Endothelial cell of hepatic sinusoid (primary cell): ENCODE results near the gene TAF8.
"Not testable (repeated sequence)": the region's sequence is repeated elsewhere in the genome, so short reads cannot be mapped to it uniquely, and the experiment has no call there.

Source experiments
- in situ Hi-C: cut with HindIII; loops from 2 replicates; pipeline ENCODE4 v1.10.0; 2017; ENCODE audit warnings: low sequenced_read_pairs

The TAF8 gene

DNA sequence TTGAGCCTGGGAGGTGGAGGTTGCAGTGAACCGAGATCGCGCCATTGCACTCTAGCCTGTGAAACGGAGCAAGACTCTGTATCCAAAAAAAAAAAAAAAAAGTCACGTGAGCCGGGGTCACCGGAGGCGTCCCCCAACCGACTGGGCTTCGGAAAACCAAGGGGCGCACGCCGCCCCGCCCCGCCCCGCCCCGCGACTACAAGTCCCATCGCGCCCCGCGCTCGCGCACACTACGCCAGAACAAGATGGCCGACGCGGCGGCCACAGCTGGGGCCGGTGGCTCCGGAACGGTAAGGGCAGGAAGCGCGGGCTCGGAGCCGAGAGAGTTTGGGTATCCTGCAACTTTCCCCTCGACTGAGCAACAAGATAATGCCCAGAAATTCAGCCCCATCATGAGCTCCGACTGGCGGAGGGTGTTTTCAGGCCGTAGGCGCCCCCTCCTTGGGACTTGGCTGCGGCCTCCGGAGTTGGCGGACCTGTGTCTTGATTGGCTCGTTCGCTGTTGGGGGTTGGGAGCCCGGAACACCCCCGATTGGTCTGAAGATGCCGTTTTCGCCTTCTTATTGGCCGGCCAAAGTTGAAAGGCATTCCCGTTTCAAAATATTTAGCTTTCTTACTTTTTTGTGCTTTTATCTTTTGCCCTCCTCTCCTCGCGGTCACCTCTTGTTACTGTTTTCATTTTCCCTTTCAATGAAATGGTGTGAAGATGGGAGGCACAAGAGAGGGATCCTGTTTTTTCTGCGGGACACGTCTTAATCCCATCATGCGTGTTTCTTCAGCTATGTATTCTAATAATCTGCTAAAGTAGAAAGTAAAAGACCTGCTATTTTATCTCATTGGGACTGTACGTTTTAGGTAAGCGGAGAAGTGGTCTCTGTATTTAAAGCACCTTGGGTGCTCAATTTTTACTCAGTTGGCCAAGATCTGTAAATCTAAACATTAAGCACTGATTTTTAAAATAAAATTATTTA lies at the start of gene TAF8:
Gene TAF8 (plus strand): TSS at position 228 of the 971 bp plus-strand sequence. CDS start 18 bp downstream, at position 246.
- in situ Hi-C loops, result no loop called here

- in situ Hi-C loops, result no loop called here
These were observed 48.8 kb upstream of the TAF8 start for GRCh38 chr6:42001506-42001905.

DNA sequence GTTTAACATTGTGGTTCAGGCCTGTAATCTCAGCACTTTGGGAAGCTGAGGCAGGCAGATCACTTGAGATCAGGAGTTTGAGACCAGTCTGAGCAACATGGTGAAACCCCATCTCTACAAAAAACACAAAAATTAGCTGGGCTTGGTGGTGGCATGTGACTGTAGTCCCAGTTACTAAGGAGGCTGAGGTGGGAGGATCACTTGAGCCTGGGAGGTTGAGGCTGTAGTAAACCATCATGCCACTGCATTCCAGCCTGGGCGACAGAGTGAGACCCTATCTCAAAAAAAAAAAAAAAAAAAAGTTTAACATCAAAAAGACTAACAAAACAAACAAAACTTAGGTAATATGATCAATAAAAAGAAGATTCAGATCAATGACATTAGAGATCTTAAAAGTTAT lies 46.7 kb upstream of the TAF8 start:
- in situ Hi-C loops, result not testable (repeated sequence)

DNA sequence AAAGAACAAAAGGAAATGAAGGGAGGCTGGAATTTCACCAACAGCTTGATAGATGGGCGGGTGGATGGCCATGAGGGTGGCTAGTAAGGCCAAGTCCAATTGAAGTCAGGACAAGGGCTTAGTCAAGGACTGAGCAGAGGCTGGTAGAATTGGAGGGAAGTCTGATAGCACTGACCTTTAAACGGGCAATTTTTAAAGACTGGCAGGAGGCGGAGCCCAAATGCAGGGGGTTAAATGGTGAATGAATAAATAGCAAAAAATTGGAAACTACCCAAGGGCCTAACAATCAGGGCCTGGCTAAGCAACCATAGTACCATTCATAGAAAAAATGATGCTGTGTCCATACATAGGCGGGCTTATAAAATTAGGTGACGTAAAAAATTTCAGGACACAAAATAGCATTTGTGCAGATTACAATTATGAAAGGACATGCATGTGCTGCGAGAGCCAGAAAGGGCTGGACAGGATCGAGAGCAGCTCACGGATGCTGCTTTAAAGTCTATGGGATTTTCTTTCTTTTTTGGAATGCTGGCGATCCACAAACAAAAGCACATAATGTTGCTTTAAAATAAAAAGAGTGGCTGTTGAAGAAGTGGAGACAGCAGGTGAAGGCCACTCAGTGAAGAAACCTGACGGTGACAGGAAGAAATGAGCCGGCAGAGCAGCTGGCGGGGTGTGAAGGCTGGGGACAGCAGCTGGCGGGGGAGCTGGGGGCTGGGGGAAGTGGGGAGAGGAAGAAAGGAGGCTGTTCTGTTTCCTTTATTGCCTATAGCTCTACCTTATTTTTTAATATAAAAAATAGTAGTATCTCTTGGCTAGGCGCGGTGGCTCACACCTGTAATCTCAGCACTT lies 42.8 kb upstream of the TAF8 start:
- in situ Hi-C loops, result no loop called here

DNA sequence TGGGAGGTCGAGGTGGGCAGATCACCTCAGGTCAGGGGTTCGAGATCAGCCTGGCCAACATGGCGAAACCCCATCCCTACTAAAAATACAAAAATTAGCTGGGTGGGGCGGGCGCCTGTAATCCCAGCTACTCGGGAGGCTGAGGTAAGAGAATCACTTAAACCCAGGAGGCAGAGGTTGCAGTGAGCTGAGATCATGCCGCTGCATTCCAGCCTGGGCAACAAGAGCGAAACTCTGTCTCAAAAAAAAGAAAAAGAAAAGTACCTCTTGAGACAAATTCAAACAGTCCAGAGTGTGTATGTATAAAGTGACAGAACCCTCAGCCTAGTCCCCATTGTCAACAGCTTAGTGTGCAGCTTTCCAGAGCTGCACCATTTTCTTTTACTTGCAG lies 42.2 kb upstream of the TAF8 start:
- in situ Hi-C loops, result not testable (repeated sequence)

DNA sequence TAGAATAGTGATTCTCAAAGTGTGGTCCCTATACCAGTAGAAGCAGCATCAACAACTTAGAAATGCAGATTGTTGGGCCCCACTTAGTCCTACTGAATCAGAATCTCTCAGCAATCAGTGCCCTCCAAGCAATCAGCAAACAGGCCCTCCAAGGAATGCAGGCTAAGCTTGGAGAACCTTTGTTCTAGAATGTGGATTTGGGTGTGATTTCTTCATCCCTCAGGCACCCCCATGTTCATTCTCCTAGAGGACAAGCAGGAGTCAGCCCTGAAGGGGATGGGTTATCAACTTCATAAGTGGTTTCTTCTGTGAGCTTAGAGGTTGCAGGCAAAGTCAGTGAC lies 40.5 kb upstream of the TAF8 start:
- in situ Hi-C loops, result no loop called here

- in situ Hi-C loops, result no loop called here
These were observed 40.0 kb upstream of the TAF8 start for GRCh38 chr6:42010185-42010891.

DNA sequence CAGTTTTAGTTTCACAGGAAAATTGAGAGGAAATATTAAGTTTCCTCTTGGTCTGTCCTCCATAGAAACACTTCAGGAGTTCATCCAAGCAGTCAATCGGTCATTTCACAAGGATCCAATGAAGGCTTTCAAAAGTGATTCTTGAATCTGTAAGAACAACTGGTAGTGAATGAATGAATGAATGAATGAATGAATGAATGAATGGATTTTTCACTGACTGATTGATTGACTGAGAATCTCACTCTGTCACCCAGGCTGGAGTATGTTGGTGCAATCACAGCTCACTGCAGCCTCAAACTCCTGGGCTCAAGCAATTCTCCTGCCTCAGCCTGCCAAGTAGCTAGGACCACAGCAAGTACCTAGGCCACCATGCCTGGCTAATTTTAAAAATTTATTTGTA lies 39.4 kb upstream of the TAF8 start:
- in situ Hi-C loops, result no loop called here

DNA sequence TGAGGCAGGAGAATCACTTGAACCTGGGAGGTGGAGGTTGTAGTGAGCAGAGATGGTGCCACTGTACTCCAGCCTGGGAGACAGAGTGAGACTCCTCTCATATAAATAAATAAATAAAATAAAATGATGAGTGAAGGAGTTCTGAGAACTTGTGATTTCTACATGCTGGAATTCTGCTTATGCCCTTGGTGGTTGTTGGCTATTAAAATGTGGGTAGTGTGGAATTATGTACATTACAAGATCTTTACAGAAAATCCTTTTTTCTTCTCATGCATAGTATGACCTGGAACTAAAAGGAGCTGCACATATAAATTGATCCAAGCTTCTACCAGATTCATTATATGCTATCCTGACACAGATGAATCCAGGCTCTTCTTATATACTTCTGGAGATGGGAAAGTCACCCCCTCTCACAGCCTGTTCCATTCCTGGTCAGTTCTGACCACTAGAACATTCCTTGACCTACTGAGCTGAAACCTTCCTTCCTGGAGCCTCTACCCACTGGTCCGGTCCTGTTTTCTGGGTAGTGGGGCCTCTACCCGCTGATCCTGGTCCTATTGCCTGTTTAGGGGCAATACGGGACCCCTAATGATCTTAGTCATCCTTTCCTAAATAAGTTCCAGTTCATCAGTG lies 37.7 kb upstream of the TAF8 start:
- in situ Hi-C loops, result no loop called here

GRCh38 chr6:42013134-42013516 lies 37.2 kb upstream of the TAF8 start:
- in situ Hi-C loops, result no loop called here

- in situ Hi-C loops, result no loop called here
These were observed 33.2 kb upstream of the TAF8 start for GRCh38 chr6:42017021-42017643.

- in situ Hi-C loops, result no loop called here
These were observed 29.4 kb upstream of the TAF8 start for GRCh38 chr6:42020967-42021366.

- in situ Hi-C loops, result no loop called here
These were observed 28.2 kb upstream of the TAF8 start for GRCh38 chr6:42021847-42022754.

DNA sequence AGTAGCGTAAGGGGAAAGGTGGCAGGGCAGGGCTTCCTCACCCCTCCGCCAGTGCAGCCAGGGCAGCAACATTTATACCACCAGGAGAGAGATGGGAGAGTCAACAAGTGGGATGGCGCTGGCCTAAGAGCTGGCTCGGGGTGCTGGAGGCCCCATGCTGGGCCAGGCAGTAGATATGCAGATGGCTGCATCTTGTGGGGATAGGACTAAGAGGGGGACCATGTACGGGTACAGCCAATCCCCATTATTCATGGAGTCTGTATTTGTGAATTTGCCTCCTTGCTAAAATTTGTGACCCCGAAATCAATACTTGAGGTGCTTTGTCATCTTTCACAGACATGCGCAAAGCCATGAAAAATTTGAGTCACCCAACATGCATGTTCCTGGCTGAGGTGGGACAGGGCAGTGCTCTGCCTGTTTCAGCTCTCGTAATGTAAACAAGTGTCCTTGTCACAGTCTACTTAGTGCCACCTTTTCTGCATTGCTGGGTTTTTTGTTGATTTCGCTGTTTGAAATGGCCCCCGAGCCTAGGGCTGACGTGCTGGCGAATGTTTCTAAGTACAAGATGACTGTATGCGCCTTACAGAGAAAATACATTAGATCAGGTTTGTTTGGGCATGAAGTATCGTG lies 27.5 kb upstream of the TAF8 start:
- in situ Hi-C loops, result no loop called here

- in situ Hi-C loops, result loop anchor here (25.0 kb wide), 1 partner anchor 238 kb away; the partner anchor contains the start of genes FRS3, PRICKLE4 and TOMM6
These were observed 25.1 kb upstream of the TAF8 start for GRCh38 chr6:42025066-42025844.

- in situ Hi-C loops, result loop anchor here (25.0 kb wide), 1 partner anchor 239 kb away; the partner anchor contains the start of genes FRS3, PRICKLE4 and TOMM6
These were observed 24.5 kb upstream of the TAF8 start for GRCh38 chr6:42025845-42026243.

- in situ Hi-C loops, result loop anchor here (25.0 kb wide), 1 partner anchor 239 kb away; the partner anchor contains the start of genes FRS3, PRICKLE4 and TOMM6
These were observed 23.8 kb upstream of the TAF8 start for GRCh38 chr6:42026540-42026939.
